Dendritic cell treated with granulocyte-macrophage colony-stimulating factor and Interleukin-4, amounts not matched to agents 40 ng/mL and 50 ng/mL, for 4 days (primary cell): ENCODE results near the gene PDE6G.
A peak's percentile ranks its signal among the peaks of the same experiment; 100 is the strongest.

Experiments
- H3K27ac Mint-ChIP-seq: one replicate; pipeline ENCODE4 v1.8.0; 2022; ENCODE audit warnings: mild to moderate bottlenecking, mixed read lengths
- H3K27me3 Mint-ChIP-seq: one replicate; pipeline ENCODE4 v1.8.0; 2022; ENCODE audit warnings: mild to moderate bottlenecking, mixed read lengths
- H3K36me3 Mint-ChIP-seq: one replicate; pipeline ENCODE4 v1.8.0; 2022; ENCODE audit warnings: low read depth, mixed read lengths
- H3K4me1 Mint-ChIP-seq: one replicate; pipeline ENCODE4 v1.8.0; 2022; ENCODE audit warnings: low read depth, mixed read lengths
- H3K4me3 Mint-ChIP-seq: one replicate; pipeline ENCODE4 v1.8.0; 2022; ENCODE audit warnings: mild to moderate bottlenecking, moderate library complexity, mixed read lengths
- H3K9me3 Mint-ChIP-seq: one replicate; pipeline ENCODE4 v1.8.0; 2022; ENCODE audit warnings: mixed read lengths
- intact Hi-C: fragments of 100-400 bp; cut with micrococcal nuclease; formaldehyde crosslinking; loops from one replicate; pipeline ENCODE4 v1.15.0; 2022

PDE6G gene

DNA sequence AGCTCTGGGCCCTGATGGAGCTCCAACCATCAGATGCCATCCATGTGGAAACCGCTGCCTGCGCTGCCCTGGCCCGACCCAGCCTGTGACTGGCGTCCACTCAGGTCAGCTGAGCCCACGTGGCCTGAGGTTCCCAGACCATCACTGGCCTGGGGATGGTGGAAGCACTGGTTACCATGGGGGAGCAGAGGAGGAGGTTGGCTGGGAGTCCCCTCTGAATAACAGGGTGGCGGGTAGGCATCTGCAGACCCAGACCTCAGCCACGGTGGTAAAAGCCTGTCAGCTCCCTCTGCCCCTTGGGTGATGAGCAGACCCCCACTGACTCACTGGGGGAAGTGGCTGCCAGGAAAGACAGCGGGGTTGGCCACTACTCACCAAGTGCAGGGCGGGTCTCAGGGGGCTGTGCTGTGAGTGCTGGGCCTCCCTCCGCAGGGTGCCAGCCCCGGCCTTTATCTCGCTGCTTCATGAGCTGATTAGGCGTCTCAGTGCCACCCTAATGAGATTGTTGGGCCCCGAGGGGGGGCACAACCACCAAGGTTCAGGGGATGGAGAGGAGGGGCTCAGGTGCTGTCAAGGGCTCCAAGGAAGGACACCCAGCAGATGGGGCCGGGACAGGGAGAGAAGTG, at the start of gene PDE6G:
Gene PDE6G (minus strand): TSS at position 425 of the 626 bp plus-strand sequence. CDS start 3,237 bp downstream, outside the sequence.
- Mint-ChIP-seq H3K36me3 (no peaks in the 10 kb centered on the region), H3K27me3 (peaks cover 16% of the 10 kb centered on the region), H3K9me3 (no peaks in the 10 kb centered on the region), H3K27ac (peak within 1 kb of the TSS; percentile 69), H3K4me3 (no peak within 1 kb of the TSS), H3K4me1 (peaks cover 44% of the 10 kb centered on the region)
- intact Hi-C loops = no loop called here

DNA sequence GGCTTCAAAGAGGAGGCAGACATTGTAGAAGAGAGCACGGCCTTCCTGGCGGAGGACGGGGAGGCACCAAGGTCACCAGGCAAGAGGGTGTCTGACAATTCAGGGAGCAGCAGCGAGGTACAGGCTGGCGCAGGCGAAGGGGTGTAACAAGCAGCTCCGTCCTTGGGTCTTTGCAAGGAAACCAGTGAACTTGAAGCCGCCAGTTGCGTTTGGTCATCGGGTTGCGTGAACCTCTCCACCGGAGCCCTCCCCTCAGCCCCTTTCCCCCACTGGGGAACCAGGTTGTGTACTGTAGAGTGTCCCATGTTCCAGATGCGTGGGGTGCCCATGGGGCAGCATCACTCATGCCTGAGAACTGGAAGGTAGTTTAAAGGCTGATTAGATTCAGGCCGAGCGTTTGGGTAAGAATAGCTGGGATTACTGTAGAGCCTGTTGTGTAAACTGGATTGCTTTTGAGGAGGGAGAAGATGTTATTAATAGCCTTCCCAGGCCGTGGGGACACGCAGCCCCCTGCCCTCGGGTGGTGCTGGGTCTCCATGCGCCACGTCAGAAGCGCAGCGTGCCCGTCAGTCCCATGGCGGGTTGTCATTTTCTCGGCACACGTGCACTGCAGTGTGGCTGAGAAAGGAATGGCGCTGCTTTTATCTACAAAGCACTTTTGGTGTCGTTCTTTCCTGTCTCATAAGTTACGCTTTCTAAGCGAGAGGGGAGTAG, 49.3 kb upstream of the PDE6G start:
- Mint-ChIP-seq H3K4me3 (no peak overlapping the region), H3K27ac (no peak overlapping the region), H3K27me3 (peaks cover under 1% of the 10 kb centered on the region), H3K9me3 (no peaks in the 10 kb centered on the region), H3K4me1 (peaks cover 35% of the 10 kb centered on the region), H3K36me3 (peaks cover 75% of the 10 kb centered on the region)
- intact Hi-C loops = no loop called here

DNA sequence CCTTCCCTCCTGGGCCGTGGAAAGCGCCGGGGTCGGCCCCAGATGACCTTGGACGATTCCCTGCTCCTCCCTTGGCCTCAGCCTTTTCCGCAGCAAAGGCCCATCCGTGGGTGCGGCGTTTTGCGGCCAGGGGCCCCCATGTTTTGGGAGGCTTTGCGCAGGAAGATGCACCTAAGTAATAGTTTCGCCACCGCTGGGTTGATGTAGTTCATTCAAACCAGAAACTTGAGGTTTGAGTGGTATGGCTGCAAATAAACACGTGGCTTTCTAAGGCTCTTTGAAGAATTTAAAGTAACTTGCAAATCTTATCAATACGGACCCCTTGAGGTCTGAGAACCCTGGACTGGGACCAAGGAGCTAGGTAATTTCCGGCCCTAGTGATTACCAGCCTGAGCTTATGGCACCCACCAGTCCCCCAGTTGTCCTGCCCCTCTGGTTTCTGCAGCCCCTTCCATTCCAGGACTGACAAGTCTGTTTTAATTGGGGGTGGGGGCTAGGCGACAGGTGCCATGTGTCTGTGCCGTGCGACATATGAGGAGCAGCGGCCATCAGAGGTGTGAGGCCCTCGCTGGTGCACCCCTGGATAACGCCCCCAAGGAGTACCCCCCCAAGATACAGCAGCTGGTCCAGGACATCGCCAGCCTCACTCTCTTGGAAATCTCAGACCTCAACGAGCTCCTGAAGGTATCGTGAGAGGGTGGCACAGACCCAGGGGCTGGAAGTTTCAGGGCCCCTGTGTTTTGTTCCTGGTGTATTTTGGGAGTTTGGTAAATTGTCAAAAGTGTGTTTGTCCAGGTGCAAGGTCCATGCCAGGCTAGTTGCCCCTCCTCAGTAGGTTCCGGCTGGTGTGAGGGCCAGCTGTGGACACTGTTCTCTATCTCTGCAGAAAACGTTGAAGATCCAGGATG, 47.7 kb upstream of the PDE6G start:
- Mint-ChIP-seq H3K27me3 (no peaks in the 10 kb centered on the region), H3K27ac (peak overlapping the region; percentile 94), H3K4me1 (peaks cover 37% of the 10 kb centered on the region), H3K9me3 (no peaks in the 10 kb centered on the region), H3K36me3 (peaks cover 91% of the 10 kb centered on the region), H3K4me3 (peak overlapping the region; percentile 98)
- intact Hi-C loops = loop anchor here (1.0 kb wide), 1 partner anchor 8 kb away; the partner anchor contains the start of gene SLC25A10

DNA sequence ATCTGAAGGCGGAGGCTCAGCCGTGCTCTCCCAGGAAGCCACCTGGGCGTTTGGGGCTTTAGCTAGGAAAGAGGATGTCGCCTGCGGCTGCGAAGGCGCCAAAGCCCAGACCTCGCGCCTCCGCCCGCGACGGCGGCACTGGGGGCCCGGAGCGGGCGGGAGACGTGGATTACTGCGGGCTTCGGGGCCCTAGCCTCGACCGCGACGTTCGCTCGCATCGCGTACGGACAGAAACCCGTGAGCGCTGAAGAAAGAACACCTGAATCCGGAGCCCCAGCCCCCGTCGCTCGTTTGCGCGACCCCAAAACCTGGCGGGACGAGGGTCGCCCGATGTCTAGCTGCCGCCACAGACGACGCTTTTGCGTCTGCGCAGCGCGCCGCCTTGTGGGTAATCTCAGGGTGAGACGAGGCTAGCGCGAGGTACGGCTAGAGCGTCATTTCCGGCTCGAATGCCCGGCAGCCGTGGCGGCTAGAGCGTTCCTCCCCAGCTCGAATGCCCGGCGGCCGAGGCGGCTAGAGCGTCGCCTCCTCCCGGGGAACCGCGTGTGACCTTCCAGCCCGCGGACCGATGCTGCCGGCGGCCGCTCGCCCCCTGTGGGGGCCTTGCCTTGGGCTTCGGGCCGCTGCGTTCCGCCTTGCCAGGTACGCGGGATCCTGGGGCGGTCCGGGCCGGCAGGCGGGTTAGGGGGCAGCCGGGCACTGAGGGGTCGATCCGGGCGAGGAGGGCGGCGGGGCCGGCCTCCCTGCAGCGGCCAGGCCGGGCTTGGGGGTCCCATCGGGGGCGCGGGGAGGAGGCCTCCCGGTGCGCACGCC, 46.8 kb upstream of the PDE6G start, which contains the start of gene MRPL12:
Gene MRPL12 (plus strand): TSS at position 434 of the 813 bp plus-strand sequence. CDS start 135 bp downstream, at position 569.
- peak within 1 kb of the TSS; percentile 98 for H3K4me3 Mint-ChIP-seq
- no peaks in the 10 kb centered on the region for H3K9me3 Mint-ChIP-seq
- H3K36me3 Mint-ChIP-seq = peaks cover 92% of the 10 kb centered on the region
- intact Hi-C loops = loop anchor here (1.0 kb wide), 2 partner anchors 9 to 21 kb away; partner anchors contain the start of gene SLC25A10
- H3K4me1 Mint-ChIP-seq = peaks cover 37% of the 10 kb centered on the region
- peak within 1 kb of the TSS; percentile 94 for H3K27ac Mint-ChIP-seq
- no peaks in the 10 kb centered on the region for H3K27me3 Mint-ChIP-seq

DNA sequence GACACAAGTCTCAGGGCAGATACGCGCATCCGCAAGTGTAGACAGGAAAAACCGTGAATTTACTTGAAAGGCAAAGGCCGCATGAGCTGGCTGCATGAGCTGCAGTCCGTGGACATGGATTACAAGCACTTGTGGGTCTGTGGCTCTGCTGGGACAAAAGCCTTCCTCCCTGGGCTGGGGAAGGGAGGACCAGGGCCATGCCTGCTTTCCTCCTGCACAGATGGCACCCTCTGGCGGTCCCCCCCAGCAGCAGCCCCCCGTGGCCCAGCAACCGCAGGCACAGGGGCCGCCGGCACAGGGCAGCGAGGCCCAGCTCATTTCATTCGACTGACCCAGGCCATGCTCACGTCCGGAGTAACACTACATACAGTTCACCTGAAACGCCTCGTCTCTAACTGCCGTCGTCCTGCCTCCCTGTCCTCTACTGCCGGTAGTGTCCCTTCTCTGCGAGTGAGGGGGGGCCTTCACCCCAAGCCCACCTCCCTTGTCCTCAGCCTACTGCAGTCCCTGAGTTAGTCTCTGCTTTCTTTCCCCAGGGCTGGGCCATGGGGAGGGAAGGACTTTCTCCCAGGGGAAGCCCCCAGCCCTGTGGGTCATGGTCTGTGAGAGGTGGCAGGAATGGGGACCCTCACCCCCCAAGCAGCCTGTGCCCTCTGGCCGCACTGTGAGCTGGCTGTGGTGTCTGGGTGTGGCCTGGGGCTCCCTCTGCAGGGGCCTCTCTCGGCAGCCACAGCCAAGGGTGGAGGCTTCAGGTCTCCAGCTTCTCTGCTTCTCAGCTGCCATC, 45.1 kb upstream of the PDE6G start:
- peaks cover 37% of the 10 kb centered on the region for H3K4me1 Mint-ChIP-seq

DNA sequence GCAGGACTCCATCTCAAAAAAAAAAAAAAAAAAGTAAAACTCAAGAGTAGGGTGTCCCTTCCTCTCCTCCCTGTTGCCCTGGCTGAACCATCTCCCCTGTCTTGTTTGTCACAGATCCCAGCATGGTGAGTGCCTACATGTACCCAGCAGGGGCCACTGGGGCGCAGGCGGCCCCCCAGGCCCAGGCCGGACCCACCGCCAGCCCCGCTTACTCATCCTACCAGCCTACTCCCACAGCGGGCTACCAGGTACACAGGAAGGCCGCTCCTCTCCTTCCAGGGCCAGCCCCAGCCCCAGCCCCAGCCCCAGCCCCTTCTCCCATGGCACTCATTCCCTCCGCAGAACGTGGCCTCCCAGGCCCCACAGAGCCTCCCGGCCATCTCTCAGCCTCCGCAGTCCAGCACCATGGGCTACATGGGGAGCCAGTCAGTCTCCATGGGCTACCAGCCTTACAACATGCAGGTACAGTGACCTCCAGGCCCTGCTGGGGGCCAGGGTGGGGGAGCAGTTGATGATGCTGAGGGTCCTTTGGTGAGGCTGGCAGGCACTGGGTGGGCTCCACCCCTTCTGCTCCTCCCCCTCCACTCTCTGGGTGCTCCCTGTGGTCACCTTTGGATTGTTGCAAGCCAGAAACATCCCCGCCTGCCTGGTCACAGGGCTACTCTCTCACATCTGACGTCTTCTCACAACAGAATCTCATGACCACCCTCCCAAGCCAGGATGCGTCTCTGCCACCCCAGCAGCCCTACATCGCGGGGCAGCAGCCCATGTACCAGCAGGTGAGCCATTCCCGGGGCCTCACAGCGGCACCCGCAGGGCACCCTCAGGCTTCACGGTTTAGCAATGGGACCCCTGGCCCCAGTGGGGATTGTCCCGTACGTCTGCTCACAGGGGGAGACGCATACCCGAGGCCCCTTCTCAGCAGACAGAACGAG, 44.3 kb upstream of the PDE6G start:
- no peaks in the 10 kb centered on the region for H3K9me3 Mint-ChIP-seq
- H3K27ac Mint-ChIP-seq = no peak overlapping the region
- peaks cover 92% of the 10 kb centered on the region for H3K36me3 Mint-ChIP-seq
- peaks cover 37% of the 10 kb centered on the region for H3K4me1 Mint-ChIP-seq
- intact Hi-C loops = no loop called here
- H3K4me3 Mint-ChIP-seq = no peak overlapping the region
- H3K27me3 Mint-ChIP-seq = no peaks in the 10 kb centered on the region

More for the DNA sequence above, 45.1 kb upstream of the PDE6G start:
- no peaks in the 10 kb centered on the region for H3K27me3 Mint-ChIP-seq
- intact Hi-C loops = loop anchor here (1.0 kb wide), 1 partner anchor 19 kb away; no protein-coding TSS in a partner anchor
- no peaks in the 10 kb centered on the region for H3K9me3 Mint-ChIP-seq
- H3K36me3 Mint-ChIP-seq = peaks cover 92% of the 10 kb centered on the region
- H3K4me3 Mint-ChIP-seq = peak overlapping the region; percentile 14
- peak overlapping the region; percentile 94 for H3K27ac Mint-ChIP-seq

DNA sequence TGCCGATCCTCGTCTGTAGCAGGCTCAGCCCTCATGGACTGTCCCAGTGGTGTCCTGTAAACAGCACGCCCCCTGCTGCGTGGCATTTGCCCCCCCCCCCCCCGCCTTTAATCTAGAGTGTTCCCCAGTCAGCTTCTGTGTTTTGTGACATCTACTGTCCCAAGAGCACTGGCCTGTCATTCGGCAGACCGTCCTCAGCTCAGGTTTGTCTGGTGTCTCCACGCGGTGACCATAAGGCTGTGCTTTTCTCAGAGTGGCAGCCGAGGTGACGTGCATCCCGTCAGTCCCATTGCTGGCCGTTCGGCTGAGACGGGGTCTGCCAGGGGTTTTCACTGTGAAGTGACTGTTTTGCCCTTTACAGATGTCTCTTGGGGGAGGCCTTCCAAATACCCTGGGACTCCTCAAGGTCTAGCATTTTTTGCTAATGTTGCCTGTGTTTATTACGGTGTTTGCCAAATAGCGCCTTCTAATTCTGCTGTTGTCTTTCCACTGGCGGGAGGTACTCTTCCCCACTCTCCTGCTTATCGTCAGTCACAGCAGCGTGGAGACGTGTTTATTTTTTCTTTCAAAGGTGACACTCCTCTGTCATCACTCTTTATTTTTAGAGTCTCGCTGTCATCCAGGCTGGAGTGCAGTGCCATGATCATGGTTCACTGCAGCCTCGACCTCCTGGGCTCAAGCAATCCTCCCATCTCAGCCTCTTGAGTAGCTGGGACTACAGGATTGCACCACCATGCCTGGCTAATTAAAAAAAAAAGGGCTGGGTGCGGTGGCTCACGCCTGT, 41.1 kb upstream of the PDE6G start:
- Mint-ChIP-seq H3K27me3 (no peaks in the 10 kb centered on the region), H3K9me3 (no peaks in the 10 kb centered on the region), H3K36me3 (peaks cover 100% of the 10 kb centered on the region), H3K4me1 (peaks cover 26% of the 10 kb centered on the region), H3K27ac (no peak overlapping the region), H3K4me3 (no peak overlapping the region)
- intact Hi-C loops = no loop called here

DNA sequence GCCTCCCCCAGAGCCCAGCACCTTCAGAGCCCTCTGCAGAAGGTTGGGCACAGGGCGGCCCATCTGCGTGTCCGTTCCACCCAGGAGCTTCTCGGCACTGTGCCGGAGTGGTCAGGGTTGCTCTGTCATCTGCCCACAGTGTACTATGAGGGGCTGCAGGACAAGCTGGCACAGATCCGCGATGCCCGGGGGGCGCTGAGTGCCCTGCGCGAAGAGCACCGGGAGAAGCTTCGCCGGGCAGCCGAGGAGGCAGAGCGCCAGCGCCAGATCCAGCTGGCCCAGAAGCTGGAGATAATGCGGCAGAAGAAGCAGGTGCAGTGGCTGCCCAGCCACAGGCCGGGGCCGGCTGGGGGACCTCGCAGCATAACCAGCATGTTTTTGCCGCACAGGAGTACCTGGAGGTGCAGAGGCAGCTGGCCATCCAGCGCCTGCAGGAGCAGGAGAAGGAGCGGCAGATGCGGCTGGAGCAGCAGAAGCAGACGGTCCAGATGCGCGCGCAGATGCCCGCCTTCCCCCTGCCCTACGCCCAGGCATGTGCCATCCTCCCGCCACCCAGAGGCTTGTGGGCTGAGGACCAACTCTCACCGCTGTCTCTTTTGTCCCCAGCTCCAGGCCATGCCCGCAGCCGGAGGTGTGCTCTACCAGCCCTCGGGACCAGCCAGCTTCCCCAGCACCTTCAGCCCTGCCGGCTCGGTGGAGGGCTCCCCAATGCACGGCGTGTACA, 40.0 kb upstream of the PDE6G start:
- no peak overlapping the region for H3K4me3 Mint-ChIP-seq
- H3K4me1 Mint-ChIP-seq = peaks cover 15% of the 10 kb centered on the region
- H3K36me3 Mint-ChIP-seq = peaks cover 100% of the 10 kb centered on the region
- no peaks in the 10 kb centered on the region for H3K9me3 Mint-ChIP-seq
- intact Hi-C loops = no loop called here
- no peak overlapping the region for H3K27ac Mint-ChIP-seq
- H3K27me3 Mint-ChIP-seq = no peaks in the 10 kb centered on the region

DNA sequence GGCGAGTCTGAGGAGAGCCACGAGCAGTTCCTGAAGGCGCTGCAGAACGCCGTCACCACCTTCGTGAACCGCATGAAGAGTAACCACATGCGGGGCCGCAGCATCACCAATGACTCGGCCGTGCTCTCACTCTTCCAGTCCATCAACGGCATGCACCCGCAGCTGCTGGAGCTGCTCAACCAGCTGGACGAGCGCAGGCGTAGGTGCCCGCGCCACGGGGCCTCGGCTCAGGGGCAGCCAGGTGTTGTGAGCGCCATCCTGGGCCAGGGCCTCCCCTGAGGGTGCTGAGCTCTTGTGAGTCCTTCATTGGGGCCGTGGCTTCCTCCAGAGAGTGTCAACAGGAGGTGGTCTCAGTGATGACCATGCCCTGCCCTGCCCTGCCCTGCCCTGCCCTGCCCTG, 39.5 kb upstream of the PDE6G start:
- no peaks in the 10 kb centered on the region for H3K9me3 Mint-ChIP-seq
- intact Hi-C loops = no loop called here
- no peaks in the 10 kb centered on the region for H3K27me3 Mint-ChIP-seq
- no peak overlapping the region for H3K4me3 Mint-ChIP-seq
- H3K27ac Mint-ChIP-seq = no peak overlapping the region
- peaks cover 10% of the 10 kb centered on the region for H3K4me1 Mint-ChIP-seq
- H3K36me3 Mint-ChIP-seq = peaks cover 100% of the 10 kb centered on the region

DNA sequence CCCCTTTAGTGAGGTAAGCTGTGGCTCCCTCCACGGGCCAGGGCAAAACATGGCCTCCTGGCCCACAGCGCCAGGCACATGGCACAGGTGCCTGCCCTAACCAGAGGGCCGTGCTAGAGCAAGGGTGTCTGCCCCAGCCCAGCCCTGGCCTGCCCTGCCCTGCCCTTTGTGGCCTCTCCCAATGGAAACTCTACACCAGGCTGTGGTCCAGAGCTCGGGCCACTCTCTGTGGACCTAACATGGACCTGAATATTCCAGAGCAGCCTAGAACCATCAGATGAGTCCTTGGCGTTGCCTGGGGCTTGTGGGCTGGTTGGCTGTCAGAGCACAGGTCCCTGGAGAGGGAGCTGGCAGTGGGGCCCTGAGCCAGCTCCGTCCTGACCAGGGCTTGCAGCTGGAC, 38.9 kb upstream of the PDE6G start:
- peaks cover 100% of the 10 kb centered on the region for H3K36me3 Mint-ChIP-seq
- no peaks in the 10 kb centered on the region for H3K9me3 Mint-ChIP-seq
- H3K4me3 Mint-ChIP-seq = no peak overlapping the region
- H3K27ac Mint-ChIP-seq = no peak overlapping the region
- no peaks in the 10 kb centered on the region for H3K27me3 Mint-ChIP-seq
- intact Hi-C loops = no loop called here
- H3K4me1 Mint-ChIP-seq = peaks cover 5% of the 10 kb centered on the region

DNA sequence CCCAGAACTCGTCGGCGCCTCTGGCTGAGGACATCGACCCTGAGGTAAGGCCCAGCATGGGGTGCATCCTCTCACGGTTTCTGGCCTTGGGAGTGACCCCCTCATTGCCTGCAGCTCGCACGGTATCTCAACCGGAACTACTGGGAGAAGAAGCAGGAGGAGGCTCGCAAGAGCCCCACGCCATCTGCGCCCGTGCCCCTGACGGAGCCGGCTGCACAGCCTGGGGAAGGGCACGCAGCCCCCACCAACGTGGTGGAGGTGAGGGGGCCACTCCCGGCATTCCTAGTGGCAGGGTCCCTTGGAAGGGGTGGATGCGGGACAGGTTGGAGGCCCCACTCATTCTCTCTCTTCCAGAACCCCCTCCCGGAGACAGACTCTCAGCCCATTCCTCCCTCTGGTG, 38.5 kb upstream of the PDE6G start:
- H3K4me1 Mint-ChIP-seq = peaks cover 5% of the 10 kb centered on the region

More for the DNA sequence above, 38.5 kb upstream of the PDE6G start:
- intact Hi-C loops = no loop called here
- no peaks in the 10 kb centered on the region for H3K9me3 Mint-ChIP-seq
- peaks cover 100% of the 10 kb centered on the region for H3K36me3 Mint-ChIP-seq
- no peak overlapping the region for H3K4me3 Mint-ChIP-seq
- H3K27me3 Mint-ChIP-seq = no peaks in the 10 kb centered on the region
- no peak overlapping the region for H3K27ac Mint-ChIP-seq
